Erythroblast (primary cell): ENCODE results near the gene PURB.
"Not testable (repeated sequence)": the region's sequence is repeated elsewhere in the genome, so short reads cannot be mapped to it uniquely, and the experiment has no call there.

Experiments
- DNase-seq, 2 experiments: peaks; one replicate each; lab custom pipeline; 2025; lab: John Stamatoyannopoulos, UW
- GATA1 ChIP-seq: IDR thresholded peaks from 2 replicates; pipeline ENCODE4 v1.6.1; 2011; ENCODE audit warnings: low read depth, mild to moderate bottlenecking, control low read depth, low read length, moderate library complexity
- POLR2A ChIP-seq: IDR thresholded peaks from 2 replicates; pipeline ENCODE4 v1.6.1; 2011; ENCODE audit warnings: mild to moderate bottlenecking, low read length

The PURB gene

DNA sequence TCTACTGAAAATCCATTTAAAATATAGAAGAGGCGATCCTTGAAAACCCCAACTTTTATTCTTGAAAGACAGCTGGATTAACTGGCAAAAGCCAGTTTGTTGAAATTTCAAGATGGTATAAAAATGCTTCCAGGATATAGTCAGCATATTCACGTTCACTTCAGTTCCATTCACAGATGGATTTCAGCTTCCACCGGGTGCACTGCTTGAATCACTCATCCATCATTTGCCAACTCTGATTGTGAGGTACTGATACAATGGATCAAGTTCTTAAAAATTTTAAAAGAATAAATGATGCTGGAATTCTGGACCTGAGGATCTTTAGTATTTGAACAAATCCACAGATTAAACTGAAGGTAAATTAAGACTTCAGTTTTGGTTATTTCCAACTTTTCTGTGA, 2.4 kb downstream of the PURB start:
- DNase-seq, result no peak
- TF ChIP-seq GATA1, result no peak
- TF ChIP-seq POLR2A, result no peak

DNA sequence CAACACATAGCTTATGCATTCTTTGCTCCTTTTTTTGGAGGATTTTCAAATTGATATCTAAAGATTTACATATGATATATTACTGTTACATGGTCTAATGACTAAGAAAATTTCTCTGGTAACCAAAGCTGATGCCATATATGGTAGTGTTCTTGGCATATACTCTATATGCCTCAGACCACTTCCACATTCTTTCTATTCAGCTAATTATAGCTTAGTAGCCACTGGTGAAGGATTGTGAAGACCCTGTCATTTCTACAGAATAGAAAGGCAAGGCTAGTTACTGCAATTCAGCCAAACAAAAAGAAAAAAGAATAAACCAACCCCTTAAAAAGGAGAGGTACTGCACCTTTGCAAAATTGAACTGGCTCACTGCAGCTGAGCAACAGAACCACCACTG, 3.7 kb downstream of the PURB start:
- peak in 1 of 2 experiments; percentile 22 for DNase-seq
- TF ChIP-seq GATA1 (no peak), POLR2A (no peak)

DNA sequence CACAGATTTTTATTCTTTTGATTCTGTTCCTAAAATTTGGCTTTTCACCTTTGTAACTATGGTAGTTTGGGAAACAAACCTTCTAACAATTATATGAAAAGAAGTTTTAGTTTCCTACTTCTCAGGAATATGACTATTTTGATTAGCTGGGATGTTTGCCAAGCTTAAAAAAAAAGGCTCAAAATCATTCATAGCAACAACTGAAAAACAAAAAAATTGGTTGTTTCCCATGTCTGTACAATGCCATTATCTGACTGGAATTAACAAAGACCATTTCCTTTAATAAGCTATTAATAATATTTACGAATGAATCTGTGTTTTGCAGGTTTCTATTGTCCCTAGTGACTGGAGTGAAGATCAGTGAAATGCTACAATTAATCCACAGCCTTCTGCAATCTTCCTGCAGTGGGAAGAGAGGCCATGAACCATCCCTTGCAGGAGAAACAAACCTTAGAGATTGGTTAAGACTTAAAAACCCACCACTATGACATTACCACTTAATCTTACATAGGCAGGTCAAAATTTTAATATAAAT, 4.2 kb downstream of the PURB start:
- TF ChIP-seq POLR2A (no peak), GATA1 (no peak)
- DNase-seq, result no peak

DNA sequence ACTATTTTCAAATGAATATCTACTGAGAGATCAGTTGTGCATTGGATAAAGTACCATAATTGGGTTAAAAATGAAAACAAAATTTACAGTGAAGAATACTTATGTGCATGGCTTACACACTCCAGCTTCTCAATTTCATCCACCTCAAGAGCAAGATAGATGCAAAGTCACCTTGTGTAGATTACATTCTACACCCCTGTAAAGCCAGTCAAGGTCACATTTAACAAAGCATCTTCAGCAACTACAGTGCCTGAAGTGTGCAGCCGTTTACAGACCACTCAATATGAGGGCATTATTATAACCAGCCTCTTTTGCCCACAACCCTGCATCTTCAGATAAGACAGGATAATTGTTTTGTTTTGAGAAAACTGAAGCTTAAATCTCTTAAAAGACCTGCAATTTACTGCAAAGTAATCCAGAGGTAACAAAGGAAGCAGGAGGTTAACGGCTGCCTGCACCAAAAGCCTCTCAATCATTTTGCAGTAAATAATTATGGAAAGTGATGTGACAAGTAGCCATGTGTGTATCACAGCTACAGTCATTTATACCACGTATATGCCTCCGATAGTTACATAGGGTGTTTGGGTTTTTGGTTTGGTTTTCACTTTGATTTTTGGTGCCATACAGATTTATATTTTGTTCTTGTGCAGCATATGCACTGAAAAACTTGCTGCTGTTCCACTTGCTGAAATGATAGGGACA, 4.9 kb downstream of the PURB start:
- no peak for DNase-seq
- TF ChIP-seq GATA1, result no peak
- no peak for TF ChIP-seq POLR2A

DNA sequence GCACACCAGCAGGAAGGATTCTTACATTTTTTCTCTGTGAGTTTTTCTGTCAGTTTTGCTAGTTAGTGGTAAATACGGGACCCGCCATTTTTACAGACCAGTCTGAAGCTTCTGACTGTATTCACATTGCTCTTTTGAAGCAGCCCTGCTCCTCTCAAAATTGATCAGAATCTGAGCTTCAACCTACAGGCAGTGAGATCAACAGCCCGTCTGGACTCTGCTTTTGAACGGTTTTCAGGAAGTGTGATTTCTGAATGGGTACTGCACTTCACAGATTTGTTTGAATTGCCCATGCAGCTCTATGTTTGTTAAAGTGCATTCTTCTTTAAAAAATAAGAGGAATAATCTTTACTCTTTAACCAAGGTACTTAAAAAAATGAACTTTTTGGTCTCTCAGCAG, 8.9 kb downstream of the PURB start:
- no peak for DNase-seq
- TF ChIP-seq POLR2A (no peak), GATA1 (no peak)

DNA sequence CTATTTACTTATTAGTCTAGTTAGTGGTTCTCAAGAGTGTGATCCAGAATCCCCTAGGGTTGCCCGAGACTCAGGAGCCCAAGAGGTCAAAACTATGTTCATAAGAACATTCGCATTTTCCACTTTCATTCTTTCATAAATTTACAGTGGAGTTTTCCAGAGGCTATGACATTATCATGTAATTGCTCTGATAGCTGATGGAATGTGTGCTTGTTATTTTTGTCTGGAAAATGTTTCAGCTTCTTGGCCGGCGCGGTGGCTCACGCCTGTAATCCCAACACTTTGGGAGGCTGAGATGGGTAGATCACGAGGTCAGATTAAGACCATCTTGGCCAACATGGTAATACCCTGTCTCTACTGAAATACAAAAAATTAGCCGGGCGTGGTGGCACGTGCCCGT, 10.1 kb downstream of the PURB start:
- TF ChIP-seq GATA1 (no peak), POLR2A (no peak)
- DNase-seq, result no peak

DNA sequence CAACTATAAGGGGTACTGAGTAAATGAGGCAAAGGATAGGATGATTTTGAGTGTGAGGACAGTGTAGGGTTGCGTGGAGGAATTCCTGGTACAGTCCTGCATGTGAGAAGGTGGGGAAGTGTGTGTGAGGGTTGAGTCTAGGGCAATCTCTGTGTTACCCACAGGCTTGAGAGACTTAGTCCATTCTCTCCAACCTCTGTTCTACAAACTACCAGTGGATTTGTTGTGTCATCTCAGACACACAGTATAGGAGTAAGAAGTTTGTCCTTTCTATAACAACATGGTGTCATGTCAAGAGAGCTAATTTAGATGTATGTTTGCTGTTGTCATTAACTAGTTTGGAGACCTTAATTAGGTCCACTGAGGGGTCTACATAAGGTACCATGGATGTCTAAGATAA, 12.5 kb downstream of the PURB start:
- TF ChIP-seq POLR2A (no peak), GATA1 (no peak)
- no peak for DNase-seq

DNA sequence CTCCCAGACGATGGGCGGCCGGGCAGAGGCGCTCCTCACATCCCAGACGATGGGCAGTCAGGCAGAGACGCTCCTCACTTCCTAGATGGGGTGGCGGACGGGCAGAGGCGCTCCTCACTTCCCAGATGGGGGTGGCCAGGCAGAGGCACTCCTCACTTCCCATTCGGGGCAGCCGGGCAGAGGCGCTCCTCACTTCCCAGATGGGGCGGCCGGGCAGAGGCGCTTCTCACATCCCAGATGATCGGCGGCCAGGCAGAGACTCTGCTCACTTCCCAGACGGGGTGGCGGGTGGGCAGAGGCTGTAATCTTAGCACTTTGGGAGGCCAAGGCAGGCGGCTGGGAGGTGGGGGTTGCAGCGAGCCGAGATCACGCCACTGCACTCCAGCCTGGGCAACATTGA, 13.4 kb downstream of the PURB start:
- DNase-seq, result not testable (repeated sequence)

DNA sequence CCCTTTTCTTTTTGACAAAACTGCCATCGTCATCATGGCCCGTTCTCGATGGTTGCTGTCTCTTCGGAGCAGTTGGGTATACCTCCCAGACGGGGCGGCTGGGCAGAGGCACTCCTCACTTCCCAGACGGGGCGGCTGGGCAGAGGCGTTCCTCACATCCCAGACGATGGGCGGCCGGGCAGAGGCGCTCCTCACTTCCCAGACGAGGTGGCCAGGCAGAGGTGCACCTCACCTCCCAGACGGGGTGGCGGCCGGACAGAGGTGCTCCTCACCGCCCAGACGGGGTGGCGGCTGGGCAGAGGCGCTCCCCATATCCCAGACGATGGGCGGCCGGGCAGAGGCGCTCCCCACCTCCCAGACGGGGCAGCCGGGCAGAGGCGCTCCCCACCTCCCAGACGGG, 14.6 kb downstream of the PURB start:
- DNase-seq, result not testable (repeated sequence)

DNA sequence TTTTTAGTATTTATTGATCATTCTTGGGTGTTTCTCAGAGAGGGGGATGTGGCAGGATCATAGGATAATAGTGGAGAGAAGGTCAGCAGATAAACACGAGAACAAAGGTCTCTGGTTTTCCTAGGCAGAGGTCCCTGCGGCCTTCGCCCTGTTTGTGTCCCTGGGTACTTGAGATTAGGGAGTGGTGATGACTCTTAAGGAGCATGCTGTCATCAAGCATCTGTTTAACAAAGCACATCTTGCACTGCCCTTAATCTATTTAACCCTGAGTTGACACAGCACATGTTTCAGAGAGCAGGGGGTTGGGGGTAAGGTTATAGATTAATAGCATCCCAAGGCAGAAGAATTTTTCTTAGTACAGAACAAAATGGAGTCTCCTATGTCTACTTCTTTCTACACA, 15.0 kb downstream of the PURB start:
- peak in 1 of 2 experiments; percentile 21 for DNase-seq

DNA sequence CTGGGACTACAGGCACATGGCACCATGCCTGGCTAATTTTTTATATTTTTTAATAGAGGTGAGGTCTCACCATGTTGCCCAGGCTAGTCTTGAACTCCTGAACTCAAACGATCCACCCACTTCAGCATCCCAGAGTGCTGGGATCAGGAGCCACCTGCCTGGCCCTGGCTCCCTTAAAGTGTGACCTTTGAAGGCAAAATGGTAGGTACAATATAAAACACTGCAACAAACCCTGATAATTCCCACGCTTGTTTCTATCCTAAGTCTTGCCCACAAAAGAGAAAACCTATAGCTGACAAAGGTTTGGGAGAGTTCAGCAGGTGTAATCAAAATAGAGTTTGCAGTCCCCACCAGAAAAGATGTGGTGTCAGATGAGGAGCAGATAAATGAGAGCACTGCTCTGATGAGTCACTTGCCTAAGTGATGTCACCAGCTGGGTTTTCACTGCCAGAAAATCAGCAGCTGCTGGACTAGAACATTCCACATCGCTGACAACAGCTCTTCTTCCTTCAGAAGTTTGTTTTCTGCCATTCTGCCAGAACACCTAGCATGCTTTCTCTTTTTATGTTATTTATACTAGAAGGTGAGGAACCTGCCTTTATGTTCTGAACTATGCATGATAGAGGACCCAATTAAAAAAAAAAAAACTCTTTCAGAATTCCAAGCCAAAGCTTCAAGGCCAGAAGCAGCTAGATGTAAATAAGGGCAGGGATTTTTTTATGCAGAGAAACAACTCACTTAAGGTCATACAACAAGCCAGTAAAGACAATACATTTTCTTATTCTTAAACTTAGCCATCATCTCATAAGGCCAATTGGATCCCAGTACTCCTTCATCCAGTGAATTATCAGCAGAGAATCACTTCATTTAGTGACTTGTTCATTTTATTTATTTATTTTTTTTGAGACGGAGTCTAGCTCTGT, 18.0 kb downstream of the PURB start:
- TF ChIP-seq POLR2A, result no peak
- no peak for TF ChIP-seq GATA1
- DNase-seq, result peak; percentile 45 to 83

DNA sequence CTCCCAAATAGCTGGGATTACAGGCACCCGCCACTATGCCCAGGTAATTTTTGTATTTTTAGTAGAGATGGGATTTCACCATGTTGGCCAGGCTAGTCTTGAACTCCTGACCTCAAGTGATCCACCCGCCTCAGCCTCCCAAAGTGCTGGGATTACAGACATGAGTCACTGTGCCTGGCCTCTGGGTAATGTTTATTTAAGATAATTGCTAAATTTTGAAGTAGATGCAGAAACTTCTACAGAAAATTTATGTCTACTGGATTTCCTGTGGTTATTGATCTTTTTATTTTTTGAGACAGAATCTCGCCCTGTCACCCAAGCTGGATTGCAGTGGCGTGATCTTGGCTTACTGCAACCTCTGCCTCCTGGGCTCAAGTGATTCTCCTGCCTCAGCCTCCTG, 23.4 kb downstream of the PURB start:
- not testable (repeated sequence) for DNase-seq

DNA sequence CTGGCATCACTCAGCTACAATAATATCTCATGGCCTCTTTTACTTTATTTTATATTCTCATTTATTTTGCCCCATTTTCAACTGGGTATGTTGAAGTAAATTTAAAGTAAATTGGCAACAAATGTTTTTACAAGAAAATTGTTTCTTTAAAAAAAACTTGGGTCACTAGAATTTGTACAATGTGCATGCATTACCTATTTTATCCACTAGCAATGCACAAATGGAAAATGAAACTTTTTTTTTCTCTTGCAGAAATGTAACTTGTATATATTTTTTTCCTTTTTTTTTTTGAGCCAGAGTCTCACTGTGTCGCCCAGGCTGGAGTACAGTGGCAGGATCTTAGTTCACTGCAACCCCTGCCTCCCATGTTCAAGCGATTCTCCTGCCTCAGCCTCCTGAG, 27.2 kb downstream of the PURB start:
- DNase-seq, result no peak
- no peak for TF ChIP-seq GATA1
- no peak for TF ChIP-seq POLR2A

DNA sequence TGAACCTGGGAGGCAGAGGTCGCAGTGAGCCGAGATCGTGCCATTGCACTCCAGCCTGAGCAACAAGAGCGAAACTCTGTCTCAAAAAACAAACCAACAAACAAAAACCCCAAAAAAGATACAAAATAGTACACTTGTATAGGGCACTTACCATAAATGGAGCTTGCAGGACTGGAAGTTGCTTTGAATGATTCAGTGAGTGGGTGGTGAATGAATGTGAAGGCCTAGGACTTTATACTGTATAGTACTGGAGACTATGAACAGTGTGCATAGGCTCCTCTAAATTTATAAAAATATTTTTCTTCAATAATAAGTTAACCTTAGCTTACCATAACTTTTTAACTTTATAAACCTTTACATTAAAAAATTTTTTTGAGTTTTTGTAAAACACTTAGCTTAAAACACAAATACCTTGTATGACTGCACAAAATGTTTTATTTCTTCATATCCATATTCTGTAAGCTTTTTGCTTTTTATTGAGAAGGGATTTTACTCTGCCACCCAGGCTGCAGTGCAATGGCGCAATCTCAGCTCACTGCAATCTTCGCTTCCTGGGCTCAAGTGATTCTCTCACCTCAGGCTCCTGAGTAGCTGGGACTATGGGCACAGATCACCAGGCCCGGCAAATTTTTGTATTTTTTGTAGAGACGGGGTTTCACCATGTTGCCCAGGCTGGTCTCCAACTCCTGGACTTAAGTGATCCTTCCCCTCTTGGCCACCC, 30.5 kb downstream of the PURB start:
- DNase-seq, result no peak
- TF ChIP-seq POLR2A (no peak), GATA1 (no peak)
